AG04450 (cell line): ENCODE results near the gene SLC25A3. TPM values are rescaled to one million over a fixed set of nuclear protein-coding genes. Genes with fewer than 3 reads are reported as not detected.

Source experiments
- CTCF ChIA-PET: fragments of 300-600, 350-600 bp; formaldehyde crosslinking; extraction: SDS; loops from one replicate; lab custom pipeline; 2022; ENCODE audit warnings: antibody characterized with exemption, inconsistent platforms; lab: Charles Lee
- POLR2A ChIA-PET: fragments of 350-600 bp; formaldehyde crosslinking; extraction: SDS; loops from one replicate; lab custom pipeline; 2021; ENCODE audit warnings: antibody characterized with exemption, inconsistent platforms; lab: Yijun Ruan, JAX
- DNase-seq: peaks from one replicate; pipeline ENCODE4 v3.0.0-alpha.2; 2011; ENCODE audit warnings: low read depth, low spot score
- H3K27ac ChIP-seq: one replicate; pipeline ENCODE4 v1.5.1; 2012; ENCODE audit warnings: low read depth, low read length, control low read depth
- H3K27me3 ChIP-seq: one replicate; pipeline ENCODE4 v1.6.0; 2012; ENCODE audit warnings: low read length; ENCODE audit not compliant: control insufficient read depth, insufficient read depth
- H3K4me3 ChIP-seq: 2 replicates; pipeline ENCODE4 v1.5.1; 2011; ENCODE audit warnings: mild to moderate bottlenecking, low read depth, low read length, control low read depth
- H3K9me3 ChIP-seq: 2 replicates; pipeline ENCODE4 v1.5.1; 2012; ENCODE audit warnings: low read length; ENCODE audit not compliant: control insufficient read depth, insufficient read depth
- polyA plus RNA-seq: library from polyadenylated mRNA; depleted of rRNA; stranded (reverse); fragments of >200 nt; gene quantifications from 2 replicates; pipeline ENCODE4 v1.2.3, GENCODE V29; 2011
- TF ChIP-seq, protein P1 (sequence below): IDR thresholded peaks from 2 replicates; pipeline ENCODE4 v1.5.1; 2011; ENCODE audit warnings: low read depth, low read length, control low read depth, inconsistent platforms

SLC25A3 gene
- polyA plus RNA-seq, 1 experiment, result 1,138 TPM

DNA sequence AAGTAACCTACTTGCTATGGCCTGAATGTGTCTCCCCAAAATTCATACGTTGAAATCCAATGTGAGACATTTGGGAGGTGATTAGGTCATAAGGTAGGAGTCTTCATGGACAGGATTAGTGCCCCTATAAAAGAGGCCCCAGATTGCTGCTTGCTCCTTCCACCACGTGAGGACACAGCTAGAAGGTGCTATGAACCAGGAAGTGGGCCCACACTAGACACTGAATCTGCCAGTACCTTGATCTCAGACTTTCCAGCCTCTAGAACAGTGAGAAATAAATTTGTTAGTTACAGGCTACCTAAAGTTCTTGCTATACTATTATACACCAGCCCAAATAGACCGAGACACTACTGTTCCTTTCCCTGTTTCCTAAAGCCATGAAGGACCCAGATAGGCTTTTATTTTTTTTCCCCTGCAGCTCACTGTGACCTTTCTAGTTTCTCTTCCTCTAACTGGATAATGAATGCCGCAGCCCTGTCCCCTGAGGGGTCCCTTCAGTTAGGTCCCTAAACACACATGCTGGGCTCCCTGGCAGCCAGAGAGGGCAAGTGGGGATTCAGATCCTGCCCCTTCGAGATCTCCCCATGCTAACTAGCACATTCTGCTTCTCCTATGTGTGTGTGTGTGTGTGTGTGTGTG, 19.3 kb downstream of the SLC25A3 start:
- Histone ChIP-seq H3K9me3 (no peaks in the 10 kb centered on the region), H3K27ac (no peak overlapping the region), H3K4me3 (no peak overlapping the region), H3K27me3 (no peaks in the 10 kb centered on the region)
- TF ChIP-seq, protein P1, sequence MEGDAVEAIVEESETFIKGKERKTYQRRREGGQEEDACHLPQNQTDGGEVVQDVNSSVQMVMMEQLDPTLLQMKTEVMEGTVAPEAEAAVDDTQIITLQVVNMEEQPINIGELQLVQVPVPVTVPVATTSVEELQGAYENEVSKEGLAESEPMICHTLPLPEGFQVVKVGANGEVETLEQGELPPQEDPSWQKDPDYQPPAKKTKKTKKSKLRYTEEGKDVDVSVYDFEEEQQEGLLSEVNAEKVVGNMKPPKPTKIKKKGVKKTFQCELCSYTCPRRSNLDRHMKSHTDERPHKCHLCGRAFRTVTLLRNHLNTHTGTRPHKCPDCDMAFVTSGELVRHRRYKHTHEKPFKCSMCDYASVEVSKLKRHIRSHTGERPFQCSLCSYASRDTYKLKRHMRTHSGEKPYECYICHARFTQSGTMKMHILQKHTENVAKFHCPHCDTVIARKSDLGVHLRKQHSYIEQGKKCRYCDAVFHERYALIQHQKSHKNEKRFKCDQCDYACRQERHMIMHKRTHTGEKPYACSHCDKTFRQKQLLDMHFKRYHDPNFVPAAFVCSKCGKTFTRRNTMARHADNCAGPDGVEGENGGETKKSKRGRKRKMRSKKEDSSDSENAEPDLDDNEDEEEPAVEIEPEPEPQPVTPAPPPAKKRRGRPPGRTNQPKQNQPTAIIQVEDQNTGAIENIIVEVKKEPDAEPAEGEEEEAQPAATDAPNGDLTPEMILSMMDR, result no peak
- POLR2A ChIA-PET, result no interaction called here
- DNase-seq, result no peak
- CTCF ChIA-PET, result interaction anchor here (1.1 kb wide), 1 partner anchor 42 kb away, joined by 3 read pairs; no protein-coding TSS in a partner anchor

DNA sequence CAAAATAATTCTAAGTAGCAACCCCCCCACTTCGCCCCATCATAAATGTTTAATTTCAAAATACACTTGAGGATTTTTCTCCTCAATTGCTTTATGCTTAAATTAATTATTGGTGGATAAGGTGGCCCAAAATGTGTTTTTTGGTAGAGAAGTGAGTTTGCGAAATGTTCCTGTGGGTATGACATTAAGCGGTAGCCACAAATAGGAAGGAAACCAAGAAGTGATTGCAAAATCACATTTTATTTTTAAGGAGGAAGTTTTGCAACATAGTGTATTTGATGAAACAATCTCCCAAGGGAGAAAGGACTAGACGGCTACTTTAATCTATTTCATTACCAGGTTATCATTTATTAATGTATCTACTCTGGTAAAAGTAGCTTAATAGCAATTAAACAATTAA, 25.5 kb downstream of the SLC25A3 start:
- Histone ChIP-seq H3K27me3 (no peaks in the 10 kb centered on the region), H3K4me3 (no peak overlapping the region), H3K27ac (no peak overlapping the region), H3K9me3 (no peaks in the 10 kb centered on the region)
- POLR2A ChIA-PET, result interaction anchor here (0.7 kb wide), 1 partner anchor 115 kb away, joined by 5 read pairs; no protein-coding TSS in a partner anchor
- CTCF ChIA-PET, result interaction anchor here (0.5 to 3.4 kb wide), 3 partner anchors 13 to 52 kb away, joined by 3 to 15 read pairs (median 3); no protein-coding TSS in a partner anchor
- TF ChIP-seq, protein P1, result no peak
- DNase-seq, result no peak

DNA sequence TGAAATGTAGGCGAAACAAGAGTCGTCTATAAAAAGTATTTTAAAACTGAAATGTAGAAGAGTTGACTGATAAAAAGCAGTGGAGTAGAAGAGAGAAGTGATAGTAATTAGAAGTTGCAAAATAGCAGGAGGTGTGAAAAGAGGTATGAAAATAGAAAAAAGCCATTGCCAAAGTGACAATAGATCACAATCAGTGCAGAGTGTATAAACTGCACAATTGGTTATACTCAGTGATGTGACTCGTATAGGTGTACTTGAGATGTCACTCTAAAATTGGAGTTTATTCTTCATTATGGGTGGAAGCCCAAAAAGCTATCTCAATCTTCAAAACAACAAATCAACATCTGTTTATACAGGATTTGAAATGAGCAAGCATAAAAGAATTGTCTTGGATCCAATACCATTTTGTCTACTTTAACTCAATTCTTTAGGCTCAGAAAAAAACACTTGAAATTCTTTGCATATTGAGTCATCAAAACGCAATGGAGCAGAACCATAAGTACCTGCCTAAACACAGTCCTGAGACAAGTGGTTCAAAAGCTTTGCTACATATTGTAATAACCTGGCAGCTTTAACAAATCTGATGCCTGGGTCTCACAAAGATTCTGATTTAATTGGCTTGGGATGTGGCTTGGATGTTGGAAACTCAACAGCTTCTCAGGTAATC, 42.3 kb downstream of the SLC25A3 start:
- POLR2A ChIA-PET, result interaction anchor here (0.5 to 0.6 kb wide), 3 partner anchors 15 to 60 kb away, joined by 3 read pairs; partner anchors contain the start of gene SLC25A3

DNA sequence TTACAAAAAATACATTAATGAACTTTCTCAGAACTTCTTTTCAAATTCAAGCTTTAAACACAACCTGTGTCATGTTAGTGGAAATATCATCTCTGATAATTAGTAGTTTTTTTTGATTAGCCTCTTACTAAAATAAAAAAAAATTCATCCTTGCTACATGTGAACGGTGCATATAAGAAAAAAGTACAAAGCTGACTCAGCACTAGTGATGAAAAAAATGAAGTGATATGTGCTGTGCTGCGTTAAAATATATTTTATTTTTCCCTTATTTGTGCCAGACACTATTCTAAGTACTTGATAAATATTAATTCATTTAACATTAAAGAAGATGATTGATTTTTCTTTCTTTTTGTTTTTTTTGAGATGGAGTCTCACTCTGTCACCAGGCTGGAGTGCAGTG, 43.6 kb downstream of the SLC25A3 start:
- Histone ChIP-seq H3K4me3 (no peak overlapping the region), H3K27me3 (no peaks in the 10 kb centered on the region), H3K9me3 (no peaks in the 10 kb centered on the region), H3K27ac (no peak overlapping the region)
- ChIA-PET CTCF (interaction anchor here (1.4 to 2.0 kb wide), 2 partner anchors 70 to 146 kb away, joined by 3 to 10 read pairs; no protein-coding TSS in a partner anchor), POLR2A (no interaction called here)
- DNase-seq, result no peak
- TF ChIP-seq, protein P1, result no peak

More for the DNA sequence above, 42.3 kb downstream of the SLC25A3 start:
- Histone ChIP-seq H3K9me3 (no peaks in the 10 kb centered on the region), H3K27me3 (no peaks in the 10 kb centered on the region), H3K27ac (no peak overlapping the region), H3K4me3 (no peak overlapping the region)
- CTCF ChIA-PET, result interaction anchor here (0.9 to 2.0 kb wide), 4 partner anchors 21 to 144 kb away, joined by 3 to 10 read pairs (median 3); no protein-coding TSS in a partner anchor
- peak; percentile 47 for DNase-seq
- TF ChIP-seq, protein P1, result no peak

DNA sequence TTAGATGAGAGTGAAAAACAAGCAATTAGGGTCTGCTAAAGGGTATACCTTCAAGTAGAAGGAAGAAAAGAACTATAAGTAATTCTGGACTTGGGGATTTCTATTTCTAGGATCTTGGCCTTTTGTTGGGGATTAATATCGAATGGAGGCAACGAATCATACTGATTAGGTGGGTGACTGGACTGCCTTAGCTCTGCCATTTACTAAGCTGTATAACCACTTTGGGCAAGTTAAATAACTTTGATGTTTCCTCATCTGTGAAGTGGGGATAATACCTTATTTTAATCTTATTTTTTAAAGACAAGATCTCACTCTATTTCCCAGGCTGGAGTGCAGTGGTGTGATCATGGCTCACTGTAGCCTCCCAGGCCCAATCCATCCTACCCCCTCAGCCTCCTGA, 44.5 kb downstream of the SLC25A3 start:
- Histone ChIP-seq H3K27me3 (no peaks in the 10 kb centered on the region), H3K27ac (no peak overlapping the region), H3K9me3 (no peaks in the 10 kb centered on the region), H3K4me3 (no peak overlapping the region)
- TF ChIP-seq, protein P1, result no peak
- ChIA-PET CTCF (no interaction called here), POLR2A (interaction anchor here (0.6 kb wide), 1 partner anchor 71 kb away, joined by 9 read pairs; no protein-coding TSS in a partner anchor)
- no peak for DNase-seq
